ENCODE measurements around the gene S100A2.
"Not testable (repeated sequence)": the region's sequence is repeated elsewhere in the genome, so short reads cannot be mapped to it uniquely, and the experiment has no call there.

The S100A2 gene

GRCh38 chr1:153527023-153527682 lies 38.5 kb downstream of the S100A2 start:
- no peak for DNase-seq

DNA sequence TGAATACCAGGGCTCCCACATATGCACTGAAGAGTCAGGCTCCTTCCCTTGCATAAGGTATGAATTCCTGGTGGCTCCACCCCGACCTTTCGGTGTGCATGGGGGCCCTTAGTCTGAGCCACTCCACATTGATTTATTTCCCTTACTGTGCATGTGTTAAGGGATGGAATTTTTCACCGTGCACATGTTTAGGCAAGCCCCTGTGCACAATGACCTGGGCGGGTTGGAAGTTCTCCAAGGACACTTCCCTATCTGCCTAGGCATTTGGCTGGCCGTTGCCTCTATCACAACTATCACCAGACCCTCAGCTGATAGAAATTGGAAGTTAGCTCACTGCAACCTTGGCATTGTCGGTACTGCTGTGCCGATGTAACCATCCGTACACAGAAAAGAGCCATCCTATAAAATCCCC lies 39.5 kb downstream of the S100A2 start:
- DNase-seq = no peak

DNA sequence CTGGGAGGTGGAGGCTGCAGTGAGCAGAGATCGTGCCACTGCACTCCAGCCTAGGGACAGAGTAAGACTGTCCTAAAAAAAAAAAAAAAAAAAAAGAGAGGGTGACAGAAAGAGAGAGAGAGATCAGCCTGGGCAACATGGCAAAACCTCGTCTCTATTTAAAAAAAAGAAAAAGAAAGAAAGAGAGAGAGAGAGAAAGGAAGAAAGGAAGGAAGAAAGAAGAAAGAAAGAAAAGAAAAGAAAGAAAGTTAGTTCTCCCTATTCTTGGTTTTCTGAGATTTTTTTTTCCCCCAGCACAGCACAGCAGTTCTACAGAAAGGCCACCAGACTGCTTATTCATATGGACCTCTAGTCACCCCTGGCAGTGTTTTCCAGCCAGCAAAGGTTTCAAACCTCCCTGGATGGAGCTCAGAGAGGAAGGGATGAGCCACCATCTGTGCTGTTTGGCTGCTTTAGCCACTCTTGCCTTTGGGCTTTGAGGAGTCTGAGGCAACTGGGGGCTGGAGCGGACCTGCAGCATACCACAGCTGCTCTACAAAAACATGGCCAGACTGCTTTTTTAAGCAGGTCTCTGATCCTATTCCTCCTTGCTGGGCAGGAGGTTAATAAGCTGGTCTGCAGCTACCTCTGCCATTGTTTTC lies 40.4 kb downstream of the S100A2 start:
- no peak for DNase-seq

- DNase-seq = not testable (repeated sequence)
Measured at GRCh38 chr1:153522353-153523048, 43.1 kb downstream of the S100A2 start.

DNA sequence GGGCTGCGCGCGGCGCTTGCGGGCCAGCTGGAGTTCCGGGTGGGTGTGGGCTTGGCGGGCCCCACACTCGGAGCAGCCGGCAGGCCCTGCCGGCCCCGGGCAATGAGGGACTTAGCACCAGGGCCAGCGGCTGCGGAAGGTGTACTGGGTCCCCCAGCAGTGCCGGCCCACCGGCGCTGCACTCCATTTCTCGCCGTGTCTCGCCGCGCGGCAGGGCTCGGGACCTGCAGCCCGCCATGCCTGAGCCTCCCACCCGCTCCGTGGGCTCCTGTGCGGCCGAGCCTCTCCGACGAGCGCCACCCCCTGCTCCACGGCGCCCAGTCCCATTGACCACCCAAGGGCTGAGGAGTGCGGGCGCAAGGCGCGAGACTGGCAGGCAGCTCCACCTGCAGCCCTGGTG lies 43.8 kb downstream of the S100A2 start:
- DNase-seq = not testable (repeated sequence)

GRCh38 chr1:153520818-153521476 lies 44.7 kb downstream of the S100A2 start:
- DNase-seq = no peak

DNA sequence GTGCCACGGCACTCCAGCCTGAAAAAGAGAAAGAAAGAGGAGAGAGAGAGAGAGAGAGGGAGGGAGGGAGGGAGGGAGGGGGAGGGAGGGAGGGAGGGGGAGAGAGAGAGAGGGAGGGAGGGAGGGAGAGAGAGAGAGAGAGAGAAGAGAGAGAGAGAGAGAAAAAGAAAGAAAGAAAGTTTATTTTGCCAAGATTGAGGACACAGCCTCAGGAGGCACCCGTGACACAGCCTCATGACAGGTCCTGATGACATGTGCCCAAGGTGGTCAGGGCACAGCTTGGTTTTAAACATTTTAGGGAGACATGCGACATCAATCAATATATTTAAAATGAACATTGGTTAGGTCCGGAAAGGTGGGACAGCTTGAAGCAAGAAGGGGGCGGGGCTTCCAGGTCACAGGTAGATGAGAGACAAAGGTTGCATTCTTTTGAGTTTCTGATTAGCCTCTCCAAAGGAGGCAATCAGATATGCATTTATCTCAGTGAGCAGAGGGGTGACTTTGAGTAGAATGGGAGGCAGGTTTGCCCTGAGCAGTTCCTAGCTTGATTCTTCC lies 45.4 kb downstream of the S100A2 start:
- not testable (repeated sequence) for DNase-seq

DNA sequence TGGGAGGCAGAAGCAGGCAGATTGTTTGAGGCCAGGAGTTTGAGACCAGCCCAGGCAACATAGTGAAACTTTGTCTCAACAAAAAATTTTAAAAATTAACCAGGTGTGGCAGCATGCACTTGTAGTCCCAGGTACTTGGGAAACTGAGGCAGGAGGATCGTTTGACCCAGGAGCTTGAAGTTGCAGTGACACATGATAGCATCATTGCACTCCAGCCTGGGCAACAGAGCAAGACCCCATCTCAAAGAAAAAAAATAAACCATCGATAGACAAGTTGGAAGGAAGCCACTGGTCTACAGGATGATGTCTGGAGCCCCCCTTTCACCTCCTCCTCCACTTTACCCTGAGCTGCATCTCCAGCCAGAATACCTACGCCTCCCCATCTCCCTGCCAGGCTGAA lies 46.4 kb downstream of the S100A2 start:
- DNase-seq = no peak

GRCh38 chr1:153515504-153516394 lies 49.9 kb downstream of the S100A2 start:
- DNase-seq = peak in 1 of 2 donors; percentile 20

DNA sequence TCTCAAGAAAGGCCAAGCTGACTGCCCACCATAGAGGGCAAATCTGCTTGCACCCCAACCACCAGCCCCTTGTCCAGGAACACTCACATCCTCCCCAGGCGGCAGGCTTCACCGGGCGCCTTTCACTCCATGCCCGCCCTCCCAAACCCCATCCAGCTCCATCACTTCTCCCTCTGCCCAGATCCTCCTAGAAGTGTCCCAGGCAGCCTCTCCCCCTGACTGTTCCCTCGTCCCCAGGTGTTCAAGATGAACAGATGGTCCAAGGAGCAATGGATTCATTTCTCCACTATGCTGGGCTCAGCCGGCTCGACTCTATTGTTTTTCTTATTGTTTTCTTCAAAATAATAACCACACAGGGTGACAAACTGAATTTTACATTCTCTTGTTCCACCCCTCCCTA lies 52.0 kb downstream of the S100A2 start:
- DNase-seq = no peak

DNA sequence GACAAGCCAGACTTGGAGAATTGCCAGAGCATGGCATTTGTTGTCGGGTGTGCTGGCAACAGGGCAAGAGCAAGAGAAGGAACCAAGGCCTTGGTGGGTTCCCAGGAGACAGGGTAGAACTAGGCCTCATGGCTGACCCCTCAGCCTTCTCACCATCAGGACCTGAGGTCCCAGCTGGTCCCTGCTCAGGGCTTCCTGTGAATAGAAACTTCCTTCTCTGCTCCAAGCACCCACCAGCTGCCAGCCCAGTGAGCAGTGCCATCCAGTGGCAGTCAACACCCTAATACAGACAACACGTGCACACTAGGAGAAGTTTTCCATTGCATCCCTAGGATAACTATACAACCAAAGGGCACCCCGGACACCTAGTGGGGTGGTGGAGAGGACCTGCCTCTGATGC lies 52.6 kb downstream of the S100A2 start:
- DNase-seq = no peak
